Inferior parietal cortex (tissue), 1 donor: ENCODE measurements around the gene GUCA1A.

Experiments
- DNase-seq: peaks from one replicate; pipeline ENCODE4 v3.0.0-alpha.2; 2016; ENCODE audit errors: extremely low spot score

GUCA1A gene

GRCh38 chr6:42173101-42173500 is at the start of gene GUCA1A:
Gene GUCA1A (plus strand): TSS chr6:42173364. CDS start chr6:42173614, 250 bp downstream.
- no peak for DNase-seq

GRCh38 chr6:42123379-42124103 is 49.6 kb upstream of the GUCA1A start:
- no peak for DNase-seq

- DNase-seq: no peak
These were observed 48.8 kb upstream of the GUCA1A start for GRCh38 chr6:42124223-42124836.

GRCh38 chr6:42125231-42125630 is 47.9 kb upstream of the GUCA1A start:
- no peak for DNase-seq

- no peak for DNase-seq
These were observed 47.5 kb upstream of the GUCA1A start for GRCh38 chr6:42125663-42126062.

- DNase-seq: no peak
These were observed 44.5 kb upstream of the GUCA1A start for GRCh38 chr6:42128460-42129359.

GRCh38 chr6:42129360-42129676 is 43.8 kb upstream of the GUCA1A start:
- no peak for DNase-seq

GRCh38 chr6:42131531-42131930 is 41.6 kb upstream of the GUCA1A start:
- DNase-seq: no peak

GRCh38 chr6:42133926-42134325 is 39.2 kb upstream of the GUCA1A start:
- no peak for DNase-seq

- no peak for DNase-seq
These were observed 38.0 kb upstream of the GUCA1A start for GRCh38 chr6:42135161-42135560.

- DNase-seq: no peak
These were observed 37.4 kb upstream of the GUCA1A start for GRCh38 chr6:42135722-42136121.

GRCh38 chr6:42136508-42137193 is 36.5 kb upstream of the GUCA1A start:
- DNase-seq: no peak

GRCh38 chr6:42137194-42137753 is 35.9 kb upstream of the GUCA1A start:
- DNase-seq: no peak

GRCh38 chr6:42138190-42138589 is 35.0 kb upstream of the GUCA1A start:
- DNase-seq: no peak

GRCh38 chr6:42138630-42139619 is 34.2 kb upstream of the GUCA1A start:
- no peak for DNase-seq

- no peak for DNase-seq
These were observed 33.1 kb upstream of the GUCA1A start for GRCh38 chr6:42140032-42140431.

GRCh38 chr6:42140756-42141602 is 32.2 kb upstream of the GUCA1A start:
- DNase-seq: no peak

- no peak for DNase-seq
These were observed 31.5 kb upstream of the GUCA1A start for GRCh38 chr6:42141603-42142117.

- DNase-seq: no peak
These were observed 30.9 kb upstream of the GUCA1A start, which contains the start of gene C6orf132 for GRCh38 chr6:42142118-42142835. Gene C6orf132 (minus strand): TSS chr6:42142620. CDS start chr6:42142444, 176 bp downstream.
